LNCaP clone FGC (cell line): ENCODE results near the gene PKDCC.

Source experiments
- DNase-seq: peaks from one replicate; pipeline ENCODE4 v3.0.0-alpha.2; 2011; ENCODE audit warnings: low read depth
- H3K4me3 ChIP-seq: 2 replicates; pipeline ENCODE4 v1.5.1; 2011; ENCODE audit warnings: mild to moderate bottlenecking, low read depth, low read length, control low read depth
- CTCF ChIP-seq: IDR thresholded peaks from 2 replicates; pipeline ENCODE4 v1.5.1; 2012; ENCODE audit warnings: mild to moderate bottlenecking; ENCODE audit not compliant: control insufficient read depth, insufficient read depth; ENCODE audit errors: extremely low read depth

The PKDCC gene

GRCh38 chr2:42091671-42092070 is 43.9 kb downstream of the PKDCC start:
- H3K4me3 ChIP-seq: no peak overlapping the region
- DNase-seq: no peak
- no peak for TF ChIP-seq CTCF

DNA sequence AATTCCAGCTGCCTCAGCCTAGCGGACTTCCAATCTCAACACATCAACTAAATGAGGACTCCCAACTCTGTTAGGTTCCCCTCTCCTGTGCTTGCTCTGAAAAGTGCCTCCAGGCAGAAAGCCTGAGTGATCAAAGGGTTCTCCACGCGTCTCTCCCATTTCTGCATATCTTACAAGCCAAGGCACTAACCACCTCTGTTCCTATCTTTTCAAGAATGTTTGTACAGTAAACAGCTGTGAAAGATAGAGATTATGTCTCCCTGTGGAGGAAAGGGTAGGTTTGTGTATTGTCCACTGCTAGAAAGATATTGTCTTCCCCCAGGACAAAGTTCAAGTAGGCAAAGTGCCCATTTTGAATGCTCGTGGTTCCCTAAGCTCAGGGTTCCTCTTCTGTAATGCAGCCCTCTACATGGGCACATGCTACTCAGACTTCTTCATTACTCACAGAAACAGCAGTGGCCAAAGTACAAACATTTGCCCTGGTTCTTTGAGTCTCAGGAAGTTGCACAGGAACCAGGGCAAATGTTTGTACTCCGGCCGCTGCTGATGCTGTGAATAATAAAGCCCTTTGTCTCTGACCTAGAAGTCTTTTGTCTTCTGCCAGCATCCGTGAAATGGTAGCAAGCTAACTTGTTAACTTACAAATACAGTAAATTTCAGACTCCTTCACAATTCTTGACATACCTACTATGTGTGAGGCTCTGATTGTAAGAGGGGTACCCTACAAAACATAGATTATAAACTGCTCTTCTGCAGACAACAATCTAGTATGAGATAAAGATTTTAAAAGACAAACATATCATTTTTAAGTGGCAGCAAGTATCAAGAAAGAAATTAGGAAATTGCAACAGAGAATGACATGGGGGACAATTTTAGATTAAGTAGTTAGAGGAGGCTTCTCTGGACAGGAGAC is 44.5 kb downstream of the PKDCC start:
- no peak for TF ChIP-seq CTCF
- no peak overlapping the region for H3K4me3 ChIP-seq
- DNase-seq: no peak

- H3K4me3 ChIP-seq: no peak overlapping the region
- DNase-seq: no peak
- TF ChIP-seq CTCF: no peak
Measured at GRCh38 chr2:42094114-42094513, 46.3 kb downstream of the PKDCC start.

GRCh38 chr2:42095923-42096408 is 48.1 kb downstream of the PKDCC start:
- DNase-seq: peak; percentile 36
- H3K4me3 ChIP-seq: no peak overlapping the region
- peak; percentile 51 for TF ChIP-seq CTCF

DNA sequence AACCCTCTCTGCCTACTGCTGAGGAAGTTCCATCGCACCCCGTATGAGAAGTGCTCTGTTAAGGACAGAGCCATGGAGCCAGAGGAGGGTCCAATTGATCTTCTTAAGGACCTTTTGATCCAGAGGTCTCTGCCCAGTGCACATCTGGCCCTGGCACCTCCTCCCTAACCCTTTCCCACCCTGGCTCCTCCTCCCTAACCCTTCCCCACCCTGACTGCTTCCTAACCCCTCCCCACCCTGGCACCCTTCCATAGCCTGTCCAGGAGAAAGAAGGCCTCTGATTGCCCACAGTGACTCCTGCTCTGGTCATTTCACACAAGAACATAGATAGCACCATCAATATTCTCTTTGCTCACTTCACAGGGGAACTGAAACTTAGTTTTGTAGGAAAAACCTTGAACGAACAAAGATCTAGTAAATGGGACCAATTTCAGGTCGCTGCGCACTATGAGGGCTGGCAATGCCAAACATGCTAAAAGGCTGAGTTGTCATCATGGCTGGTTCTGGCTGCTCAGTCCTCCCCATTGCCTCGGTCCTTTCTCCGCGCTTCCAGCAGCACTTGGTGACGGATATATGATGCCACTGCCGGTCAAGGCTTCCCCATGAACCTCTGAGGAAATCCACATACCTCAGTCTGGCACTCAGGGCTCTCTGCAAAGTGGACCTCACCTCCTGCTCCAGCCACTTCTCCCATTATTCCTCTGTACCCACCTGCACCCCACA is 49.2 kb downstream of the PKDCC start:
- no peak for DNase-seq
- no peak for TF ChIP-seq CTCF
- H3K4me3 ChIP-seq: no peak overlapping the region

GRCh38 chr2:42098571-42099437 is 51.0 kb downstream of the PKDCC start:
- DNase-seq: no peak
- no peak overlapping the region for H3K4me3 ChIP-seq
- TF ChIP-seq CTCF: no peak
